HT1080 (cell line): ENCODE measurements around the gene POLA1. TPM values are rescaled to one million over a fixed set of nuclear protein-coding genes. Genes with fewer than 3 reads are reported as not detected.

Experiments
- DNase-seq: peaks from one replicate; pipeline ENCODE4 v3.0.0-alpha.2; 2015; ENCODE audit warnings: low read depth
- total RNA-seq: library from RNA; depleted of rRNA; stranded (reverse); fragments of >200 nt; shearing (Covaris generic); gene quantifications from 2 replicates; pipeline ENCODE4 v1.2.3, GENCODE V29; 2014

POLA1 gene
- total RNA-seq, 1 experiment from 2014 or later, result 19.7 TPM

DNA sequence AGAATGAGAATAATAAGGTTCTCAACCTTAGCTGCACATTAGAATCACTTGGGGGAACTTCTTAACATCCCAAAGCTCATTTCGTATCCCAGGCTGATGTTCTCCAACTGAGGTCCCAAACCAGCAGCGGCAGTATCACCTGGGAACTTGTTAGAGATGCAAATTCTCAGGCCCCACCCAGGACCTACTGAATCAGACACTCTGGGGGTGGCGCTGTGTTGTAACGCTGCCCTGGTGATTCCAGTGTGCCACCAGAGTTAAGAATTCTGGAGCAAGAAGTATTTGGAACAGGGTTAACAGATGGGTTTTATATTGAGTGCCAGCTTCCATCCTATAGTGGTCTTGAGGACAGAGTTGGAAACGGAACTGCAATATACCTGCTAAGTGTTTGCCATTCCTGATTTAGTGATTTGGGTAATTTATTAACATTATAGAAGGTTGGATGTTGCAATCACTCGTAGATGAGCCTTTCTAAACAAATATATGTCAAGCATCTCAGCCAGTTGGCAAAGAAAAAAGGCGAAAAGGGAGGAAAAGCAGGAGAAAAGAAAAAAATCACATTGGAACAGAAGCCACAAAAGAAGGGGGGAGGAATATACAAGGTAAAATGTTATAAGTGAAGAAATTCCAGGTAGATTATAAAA, 181.0 kb downstream of the POLA1 start:
- DNase-seq, result no peak

DNA sequence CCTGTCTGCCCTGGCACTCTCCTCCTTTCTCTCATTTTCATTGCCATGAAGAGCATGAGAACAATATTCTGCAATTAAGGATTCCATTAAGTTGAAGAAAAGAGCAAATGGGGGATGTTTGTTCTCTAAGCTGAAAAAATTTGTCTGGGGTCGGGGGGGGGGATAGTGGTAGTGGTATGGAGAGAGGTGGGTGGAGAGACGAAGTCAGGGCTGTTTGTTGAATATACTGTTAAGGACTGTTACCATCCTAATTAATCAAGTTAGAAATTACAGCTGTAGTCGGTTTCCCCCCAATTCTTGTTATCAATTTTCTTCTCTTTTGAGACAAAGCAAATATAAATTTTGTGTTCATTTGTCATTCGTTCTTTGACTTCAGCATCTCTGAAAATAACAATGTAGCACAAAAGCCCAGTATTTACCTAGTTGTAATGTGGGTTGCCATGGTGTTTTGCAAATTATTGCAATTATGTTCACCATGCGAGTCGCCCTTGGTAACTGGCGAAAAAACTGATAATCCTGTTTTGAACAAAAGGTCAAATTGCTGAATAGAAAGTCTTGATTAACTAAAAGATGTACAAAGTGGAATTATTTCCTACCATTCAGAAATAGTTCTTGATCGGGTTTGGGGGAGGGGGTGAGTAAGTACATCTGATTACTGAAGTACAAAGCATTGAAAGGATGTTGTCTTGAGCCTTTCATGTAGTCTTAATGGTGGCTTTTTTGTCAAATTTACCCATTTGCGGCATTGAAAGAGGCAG, 183.0 kb downstream of the POLA1 start:
- DNase-seq, result no peak

DNA sequence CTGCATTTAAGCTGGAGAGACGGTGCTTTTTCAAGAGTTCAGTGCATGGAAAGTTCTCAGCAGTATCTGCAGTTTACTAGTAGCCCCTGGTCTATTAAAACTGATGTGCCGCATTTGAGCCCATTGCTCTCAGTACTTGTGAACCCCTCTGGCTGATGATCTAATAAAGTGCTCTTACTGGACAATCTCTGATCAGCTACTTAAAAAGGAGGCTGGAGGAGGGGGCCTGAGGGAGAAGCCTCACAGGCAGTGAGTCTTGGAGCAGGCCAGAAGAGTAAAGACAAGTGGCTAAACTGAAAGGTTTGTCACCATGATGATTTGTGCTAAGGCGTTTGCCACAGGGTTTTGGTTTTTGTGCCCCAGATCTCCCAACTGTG, 183.6 kb downstream of the POLA1 start:
- DNase-seq, result no peak

DNA sequence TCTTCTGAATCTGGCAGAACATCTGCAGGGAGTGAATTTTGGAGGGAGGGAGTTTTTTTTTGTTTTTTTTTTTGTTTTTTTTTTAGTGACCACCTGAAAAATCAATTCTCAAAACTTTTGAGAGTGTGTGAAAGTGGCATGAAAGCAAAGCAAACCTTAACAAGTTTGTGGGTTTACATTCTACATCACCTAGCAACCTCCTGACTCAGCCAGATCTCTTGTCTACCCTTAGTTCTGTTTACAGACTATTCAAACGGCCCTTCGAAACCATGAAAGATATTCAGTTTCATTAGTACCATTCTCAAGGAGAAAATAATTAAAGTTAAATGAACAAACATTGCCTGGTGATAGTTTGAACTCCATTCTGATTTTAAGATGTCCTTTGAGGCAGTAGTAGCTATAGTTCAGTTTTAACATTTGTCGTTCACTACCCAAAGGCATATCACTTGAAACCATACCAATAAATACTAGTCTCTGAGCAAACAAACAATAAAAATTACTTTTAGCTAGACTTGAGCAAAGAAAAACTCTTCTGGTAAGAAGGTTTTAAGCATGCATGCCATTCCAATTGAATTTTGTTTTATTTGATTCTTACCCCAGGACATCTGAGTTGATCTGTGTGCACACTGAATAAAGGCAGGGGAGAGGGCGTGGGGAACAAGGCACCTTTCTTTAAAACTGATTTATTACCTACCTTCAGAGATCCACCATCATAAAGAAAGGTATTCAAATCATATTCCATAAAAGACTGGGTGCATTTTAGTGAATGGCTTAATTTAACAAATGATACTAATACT, 184.3 kb downstream of the POLA1 start:
- DNase-seq, result no peak

DNA sequence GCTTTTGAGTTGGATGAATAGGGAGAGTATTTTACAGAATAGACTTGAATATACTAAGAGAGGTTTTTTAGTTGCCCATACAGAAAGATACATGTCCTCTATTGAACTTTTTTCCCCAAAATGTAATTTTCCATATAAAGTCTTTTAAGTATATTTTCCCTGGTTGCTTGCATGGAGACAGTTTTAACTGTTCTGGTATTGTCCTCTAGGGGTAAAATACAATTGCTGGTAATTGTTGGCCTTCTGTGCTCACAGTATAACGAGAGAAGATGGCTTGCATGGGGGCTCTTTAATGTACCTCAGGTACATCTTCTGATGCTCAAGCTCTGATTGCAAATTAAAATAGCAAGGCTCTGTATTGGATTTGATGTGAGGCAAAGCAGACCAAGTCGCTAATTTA, 186.0 kb downstream of the POLA1 start:
- DNase-seq, result no peak

DNA sequence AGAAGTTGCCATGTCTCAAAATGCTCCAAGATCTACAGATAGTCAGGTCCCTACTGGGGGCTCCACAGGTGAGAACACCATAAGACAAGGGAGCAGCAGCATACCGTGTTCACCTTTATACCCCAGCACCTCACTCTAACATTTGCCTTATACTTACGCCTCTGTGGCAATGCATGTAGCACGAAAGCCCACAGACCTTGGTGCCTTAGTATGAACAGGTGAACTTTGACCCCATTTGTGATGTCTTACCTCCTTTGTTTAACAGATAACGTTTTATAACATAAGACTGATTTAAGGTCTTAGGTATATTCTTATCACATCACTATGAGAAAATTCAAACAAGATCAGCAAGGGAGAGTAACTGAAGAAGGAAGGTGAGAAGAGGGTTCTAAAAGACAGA, 193.2 kb downstream of the POLA1 start:
- no peak for DNase-seq

DNA sequence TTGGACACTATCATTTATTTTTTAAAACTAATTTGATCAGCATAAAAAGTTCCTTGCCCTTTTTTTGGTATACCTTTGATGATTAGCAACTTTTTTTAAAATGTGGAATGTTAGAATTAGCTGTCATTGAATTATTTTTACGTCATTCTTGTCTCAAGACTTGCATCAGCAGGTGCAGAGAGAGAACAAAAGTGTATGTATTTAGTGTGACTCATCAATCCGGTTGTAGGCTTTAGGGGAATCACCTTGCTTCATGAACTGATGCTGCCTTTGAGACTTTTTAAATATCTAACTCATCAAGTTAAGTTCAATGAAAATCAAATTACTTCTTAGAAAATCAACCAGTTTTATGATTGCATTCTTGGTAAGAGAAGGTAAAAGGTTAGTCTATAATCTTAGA, 197.0 kb downstream of the POLA1 start:
- DNase-seq, result peak; percentile 1

DNA sequence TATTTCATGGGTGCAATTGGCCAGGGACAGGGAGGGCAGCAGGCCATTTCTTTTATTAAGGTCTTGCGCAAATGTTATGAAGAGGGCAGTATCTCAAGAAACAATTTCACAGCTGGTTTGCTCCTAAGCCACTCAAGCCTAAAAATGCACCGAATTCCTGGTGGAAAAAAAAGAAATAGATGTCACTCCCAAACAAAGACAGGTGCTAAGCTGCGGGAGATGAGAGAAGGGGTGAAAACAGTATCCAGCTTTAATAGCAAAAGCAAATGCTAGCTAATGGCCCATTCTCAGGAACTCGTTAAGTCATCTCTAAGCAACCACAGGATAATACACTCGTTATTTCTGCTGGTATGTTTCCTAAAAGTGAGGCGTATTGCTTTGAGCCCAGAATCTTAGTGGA, 205.7 kb downstream of the POLA1 start:
- DNase-seq, result no peak

DNA sequence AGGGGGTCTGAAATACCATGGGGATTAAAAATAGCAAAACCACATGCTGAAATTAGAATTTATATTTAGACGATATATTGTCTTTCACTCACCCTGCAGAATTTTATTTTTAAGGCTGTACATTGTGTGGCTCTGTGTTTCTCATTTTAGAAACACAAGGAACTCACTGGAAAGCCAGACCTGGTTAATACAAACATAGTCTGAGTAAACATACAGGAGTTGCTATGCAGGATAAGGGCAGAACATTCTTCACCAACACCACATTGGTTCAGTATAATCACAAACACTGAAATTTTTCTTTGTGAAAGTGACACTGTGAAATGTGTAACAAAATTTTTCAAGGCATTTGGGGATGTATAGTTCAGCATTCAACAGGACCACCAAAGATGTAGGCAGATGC, 206.5 kb downstream of the POLA1 start:
- DNase-seq, result no peak

DNA sequence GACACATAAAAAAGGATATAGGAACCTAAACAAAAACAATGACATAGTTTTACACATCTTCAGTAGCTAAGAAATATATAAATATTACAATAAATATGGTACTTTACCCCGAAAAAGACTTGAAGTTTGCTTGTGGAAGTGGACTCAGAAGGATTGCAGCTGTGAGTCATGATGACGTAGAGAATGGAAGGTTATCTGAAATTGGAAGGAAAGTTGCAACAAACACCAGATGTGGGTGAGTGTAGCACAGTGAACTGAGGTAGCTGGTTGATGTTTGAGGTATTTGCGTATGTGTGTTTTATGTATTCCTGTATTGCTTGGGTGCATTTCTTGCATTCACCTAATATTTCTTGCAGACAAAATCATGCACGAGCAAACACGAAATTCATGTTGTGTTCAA, 209.1 kb downstream of the POLA1 start:
- DNase-seq, result peak; percentile 35

DNA sequence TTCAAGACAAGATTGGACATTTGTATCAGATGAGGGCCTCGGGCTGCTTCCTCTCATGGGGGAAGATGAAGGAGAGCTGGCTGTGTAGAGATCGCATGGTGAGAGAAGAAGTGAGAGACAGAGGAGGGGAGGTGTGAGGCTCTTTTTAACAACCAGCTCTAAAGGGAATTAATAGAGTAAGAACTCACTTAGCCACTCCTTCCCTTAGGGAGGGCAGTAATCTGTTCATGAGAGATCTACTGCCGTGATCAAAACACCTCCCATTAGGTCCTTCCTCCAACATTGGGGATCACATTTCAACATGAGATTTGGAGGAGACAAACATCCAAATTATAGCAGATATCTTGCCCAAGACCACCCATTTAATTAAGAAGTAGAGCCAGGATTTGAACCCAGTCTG, 225.0 kb downstream of the POLA1 start:
- DNase-seq, result no peak

DNA sequence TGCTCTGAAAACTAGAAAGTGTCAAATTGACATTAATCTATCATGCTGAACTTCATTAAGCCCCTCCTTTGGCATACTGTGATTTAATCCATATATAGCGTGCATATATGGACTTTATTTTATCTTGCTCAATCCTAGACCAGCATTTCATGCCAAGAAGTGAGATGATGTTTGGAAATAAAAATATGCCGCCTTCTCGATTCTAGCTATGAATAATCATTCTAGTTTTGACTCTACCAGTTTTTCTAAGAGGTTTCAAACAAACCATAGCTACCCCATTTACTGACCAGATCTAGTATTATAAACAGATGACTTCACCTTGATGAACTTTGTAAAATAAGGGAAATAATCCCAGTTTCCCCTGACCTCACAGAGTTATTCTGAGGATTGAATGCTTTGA, 227.1 kb downstream of the POLA1 start:
- DNase-seq, result no peak

DNA sequence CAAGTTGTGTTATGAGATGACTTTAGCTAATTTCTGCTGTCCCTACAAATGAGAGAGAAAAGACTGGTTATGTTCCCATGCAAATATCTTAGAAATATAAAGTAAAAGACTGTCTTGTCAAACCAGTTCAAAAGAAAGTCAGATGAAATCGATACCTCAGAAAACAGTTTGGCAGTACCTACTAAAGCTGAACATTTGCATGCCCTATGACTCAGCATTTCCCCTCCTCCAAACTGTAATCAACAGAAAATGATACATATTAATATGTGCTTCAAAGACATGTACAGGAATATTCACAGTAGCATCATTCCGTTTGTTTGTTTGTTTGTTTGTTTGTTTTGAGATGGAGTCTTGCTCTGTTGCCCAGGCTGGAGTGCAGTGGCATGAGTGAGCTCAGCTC, 231.7 kb downstream of the POLA1 start:
- no peak for DNase-seq

DNA sequence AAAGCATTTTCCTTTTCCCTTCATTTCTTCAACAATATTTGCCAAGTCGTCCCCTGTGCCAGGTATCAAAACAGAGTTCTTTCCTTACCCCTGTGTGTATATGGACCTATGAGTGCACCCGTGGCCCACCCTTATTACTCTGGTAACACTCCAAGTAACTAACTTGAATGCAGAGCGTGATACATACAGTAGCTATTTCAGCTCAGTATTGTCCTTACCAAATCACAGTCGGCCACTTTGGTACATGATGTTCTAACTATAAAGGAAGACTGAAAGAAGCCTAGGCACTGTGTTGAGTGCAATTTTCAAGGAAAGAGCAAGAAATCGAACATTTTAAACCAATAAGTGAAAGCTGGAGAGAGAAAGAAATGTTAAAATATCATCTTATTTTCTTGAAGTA, 233.7 kb downstream of the POLA1 start:
- DNase-seq, result no peak

DNA sequence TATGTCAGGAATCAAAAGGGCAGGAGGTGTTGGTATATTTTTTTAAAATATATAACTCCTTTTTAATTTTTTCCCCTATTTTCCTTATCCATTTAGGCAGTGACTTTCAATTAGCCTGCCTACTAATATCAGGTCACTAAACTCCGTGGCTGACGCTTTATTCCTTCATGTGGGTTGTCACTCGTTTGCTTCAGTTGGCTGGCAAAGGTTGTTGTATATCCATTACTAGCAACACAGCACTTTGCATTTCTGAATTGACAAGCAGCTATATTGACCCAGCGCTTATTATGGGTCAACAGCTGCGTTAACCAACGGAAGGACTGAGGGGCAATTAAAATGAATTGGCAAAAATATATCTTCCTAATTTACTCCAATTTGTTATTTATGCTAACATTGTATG, 234.4 kb downstream of the POLA1 start:
- DNase-seq, result no peak

DNA sequence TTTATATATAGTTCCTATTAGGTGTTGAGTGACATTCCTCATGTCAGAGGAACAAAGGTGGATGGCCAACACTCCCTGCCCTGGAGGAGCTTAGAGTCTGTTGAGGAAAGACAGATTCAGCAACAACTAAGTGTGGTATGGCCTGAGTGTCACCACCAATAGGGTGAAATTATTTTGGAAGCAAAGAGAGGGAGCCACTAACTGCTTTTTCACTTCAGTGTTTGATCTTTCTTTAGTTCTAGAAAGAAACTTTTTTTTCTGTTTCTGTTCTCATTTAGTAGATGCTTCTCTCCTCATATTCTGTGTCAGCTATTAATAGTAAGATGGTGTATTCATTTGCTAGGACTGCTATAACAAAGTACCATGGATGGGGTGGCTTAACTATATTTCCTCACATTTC, 240.6 kb downstream of the POLA1 start:
- no peak for DNase-seq

DNA sequence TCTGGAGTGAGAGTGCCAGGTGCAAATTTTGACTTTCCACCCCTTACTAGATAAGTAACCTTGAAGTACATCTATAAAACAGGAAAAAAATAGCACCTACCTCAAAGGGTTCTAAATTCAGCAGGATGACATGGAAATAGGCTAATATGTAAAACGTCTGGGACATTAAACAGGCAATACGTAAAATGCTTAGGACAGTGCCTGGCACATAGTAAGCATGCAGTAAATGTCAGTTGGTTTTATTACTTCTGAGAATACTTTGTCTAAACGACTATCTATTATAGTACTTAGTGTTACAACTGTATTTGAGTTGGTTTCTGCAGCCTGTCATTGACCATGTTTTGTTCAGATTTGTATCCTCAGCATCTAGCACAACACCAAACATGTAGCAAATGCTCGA, 251.3 kb downstream of the POLA1 start:
- DNase-seq, result no peak

DNA sequence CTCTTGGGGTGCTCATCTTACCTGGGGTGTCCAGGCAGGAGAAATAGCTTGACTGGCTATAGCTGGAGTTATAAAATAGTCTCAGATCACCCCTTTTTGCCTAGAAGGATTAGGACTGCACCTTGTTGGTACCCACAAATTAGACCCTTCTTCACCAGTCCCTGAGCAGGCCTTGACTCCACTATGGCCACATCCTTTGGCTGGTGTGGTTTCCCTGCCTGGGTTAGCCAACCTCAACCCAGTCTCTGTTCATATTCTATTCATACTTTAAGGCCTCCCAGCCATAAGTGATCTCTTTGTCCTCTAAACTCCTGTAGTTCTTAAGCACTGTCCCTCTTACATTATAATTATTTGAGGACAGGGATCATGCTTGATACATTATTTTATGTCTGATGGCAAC, 252.7 kb downstream of the POLA1 start:
- DNase-seq, result no peak

DNA sequence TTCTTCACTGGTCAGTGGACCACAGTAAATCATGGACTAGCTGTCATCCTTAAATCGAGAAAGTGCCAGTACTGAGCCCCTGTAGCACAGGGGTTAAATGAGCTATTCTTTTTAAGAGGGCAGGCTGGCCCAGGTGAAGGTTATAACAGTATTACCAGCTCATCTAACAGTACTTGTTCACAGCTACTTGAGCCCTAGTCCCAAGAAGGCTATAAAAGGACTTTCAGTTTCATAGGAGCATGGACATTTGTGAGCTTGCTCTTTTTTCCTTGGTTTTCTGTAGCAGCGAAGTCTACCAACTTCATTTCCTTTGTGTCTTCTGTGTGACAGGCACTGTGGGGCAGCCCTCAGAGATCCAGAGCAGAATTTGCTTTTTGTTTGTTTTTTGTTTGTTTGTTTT, 261.0 kb downstream of the POLA1 start:
- no peak for DNase-seq

DNA sequence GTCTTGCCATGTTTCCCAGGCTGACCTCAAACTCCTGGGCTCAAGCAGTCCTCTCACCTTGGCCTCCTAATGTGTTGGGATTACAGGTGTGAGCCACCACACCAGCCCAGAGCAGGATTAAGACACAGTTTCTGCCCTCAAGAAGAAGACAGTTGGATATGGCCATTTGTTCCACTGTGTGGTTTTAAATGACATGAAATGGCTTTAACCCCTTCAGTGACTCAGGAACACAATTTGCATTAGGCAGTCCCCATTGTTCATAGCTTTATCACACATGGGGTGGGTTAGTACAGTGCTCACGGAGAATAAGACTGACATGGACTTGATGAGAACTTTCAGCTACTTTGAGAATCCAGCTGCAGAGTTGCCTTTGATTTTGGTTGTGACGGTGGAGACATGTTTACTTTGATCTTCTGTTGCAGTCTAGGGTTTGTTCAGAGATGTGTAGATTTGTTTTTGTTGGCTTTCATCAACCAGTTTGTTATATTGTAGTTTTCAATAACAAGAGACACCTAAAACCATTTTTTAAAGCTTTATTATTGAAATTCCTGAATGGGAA, 261.7 kb downstream of the POLA1 start:
- DNase-seq, result no peak

DNA sequence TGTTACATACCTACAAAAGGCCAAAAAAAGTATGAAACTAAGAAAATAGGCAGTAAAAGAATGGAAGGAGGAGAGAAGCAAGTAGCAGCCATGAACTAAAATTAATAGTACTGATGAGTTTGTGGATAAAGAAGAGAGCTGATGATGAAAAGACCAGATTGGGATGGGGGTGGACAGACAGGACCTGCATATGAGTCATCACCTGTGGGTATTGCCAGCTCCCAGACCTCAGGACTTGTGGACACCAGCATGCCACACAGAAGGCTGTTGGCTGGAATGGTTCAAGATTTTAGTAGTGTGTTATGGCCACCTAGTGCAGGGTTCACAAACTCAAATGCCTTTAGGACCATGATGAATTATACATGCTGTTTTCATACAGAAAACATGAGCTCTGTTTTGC, 263.1 kb downstream of the POLA1 start:
- DNase-seq, result peak; percentile 55

DNA sequence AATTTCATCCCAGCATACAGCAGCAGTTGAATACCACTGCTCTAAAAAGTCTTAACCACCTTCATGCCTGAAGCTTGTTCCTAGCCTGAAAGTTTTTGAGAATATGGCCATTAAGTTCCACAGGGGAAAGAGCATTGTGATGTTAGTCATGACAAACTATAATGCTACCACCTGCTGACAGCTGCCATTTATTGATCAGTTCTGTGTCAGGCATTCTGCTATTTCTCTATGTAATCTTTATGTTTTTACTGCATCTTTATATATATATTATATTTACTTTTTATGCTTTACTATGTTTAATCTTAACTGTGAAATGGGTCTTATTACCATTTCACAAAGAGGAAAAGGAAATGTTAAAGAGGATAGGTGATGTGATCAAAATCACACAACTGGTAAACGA, 268.1 kb downstream of the POLA1 start:
- no peak for DNase-seq
